Measurements from ENCODE around the gene RFC4. TPM values are rescaled to one million over a fixed set of nuclear protein-coding genes. Genes with fewer than 3 reads are reported as not detected.
"Not testable (repeated sequence)": the region's sequence is repeated elsewhere in the genome, so short reads cannot be mapped to it uniquely, and the experiment has no call there.

Gene RFC4
- total RNA-seq, 1 experiment from 2014 or later = 59.6 TPM

- peak; percentile 25 for DNase-seq (ENCODE audit: low read depth)
These were observed 19.1 kb upstream of the RFC4 start for GRCh38 chr3:186825294-186825821.

- no peak for DNase-seq (ENCODE audit: low read depth)
These were observed 18.3 kb upstream of the RFC4 start for GRCh38 chr3:186824430-186825139.

GRCh38 chr3:186823386-186823785 lies 17.1 kb upstream of the RFC4 start:
- DNase-seq (ENCODE audit: low read depth) = no peak

- DNase-seq (ENCODE audit: low read depth) = not testable (repeated sequence)
These were observed 16.1 kb upstream of the RFC4 start for GRCh38 chr3:186822388-186822759.

- peak; percentile 57 for DNase-seq (ENCODE audit: low read depth)
These were observed 15.4 kb upstream of the RFC4 start for GRCh38 chr3:186821429-186822387.

- no peak for DNase-seq (ENCODE audit: low read depth)
These were observed 12.7 kb upstream of the RFC4 start for GRCh38 chr3:186818956-186819355.

- DNase-seq (ENCODE audit: low read depth) = no peak
These were observed 12.2 kb upstream of the RFC4 start for GRCh38 chr3:186818516-186818915.

- peak; percentile 45 for DNase-seq (ENCODE audit: low read depth)
These were observed 9.2 kb upstream of the RFC4 start for GRCh38 chr3:186815435-186815834.

- DNase-seq (ENCODE audit: low read depth) = no peak
These were observed 7.8 kb upstream of the RFC4 start for GRCh38 chr3:186814100-186814499.

- not testable (repeated sequence) for DNase-seq (ENCODE audit: low read depth)
These were observed 5.0 kb upstream of the RFC4 start for GRCh38 chr3:186811313-186811712.

- no peak for DNase-seq (ENCODE audit: low read depth)
These were observed 4.2 kb upstream of the RFC4 start for GRCh38 chr3:186810336-186810996.

- no peak for DNase-seq (ENCODE audit: low read depth)
These were observed 949 bp upstream of the RFC4 start for GRCh38 chr3:186807231-186807630.

GRCh38 chr3:186803447-186803846 lies 2.8 kb downstream of the RFC4 start:
- DNase-seq (ENCODE audit: low read depth) = not testable (repeated sequence)

GRCh38 chr3:186802701-186803100 lies 3.6 kb downstream of the RFC4 start:
- DNase-seq (ENCODE audit: low read depth) = no peak

GRCh38 chr3:186800285-186800684 lies 6.0 kb downstream of the RFC4 start:
- DNase-seq (ENCODE audit: low read depth) = no peak

GRCh38 chr3:186798239-186798874 lies 7.9 kb downstream of the RFC4 start:
- DNase-seq (ENCODE audit: low read depth) = no peak

- peak; percentile 61 for DNase-seq (ENCODE audit: low read depth)
These were observed 15.9 kb downstream of the RFC4 start for GRCh38 chr3:186790261-186790981.

- no peak for DNase-seq (ENCODE audit: low read depth)
These were observed 16.6 kb downstream of the RFC4 start for GRCh38 chr3:186789554-186790260.

- no peak for DNase-seq (ENCODE audit: low read depth)
These were observed 17.6 kb downstream of the RFC4 start for GRCh38 chr3:186788482-186789370.

All from LHCN-M2 (cell line).